HG03103 (cell line): ENCODE measurements around the gene P2RX6.

Source experiments
- ATAC-seq: cut with Tn5 transposase; IDR thresholded peaks from one replicate; pipeline ENCODE4 v1.9.1; 2021; ENCODE audit warnings: low read depth; ENCODE audit not compliant: unreplicated experiment

Gene P2RX6

GRCh38 chr22:20979243-20979809, 35.6 kb upstream of the P2RX6 start:
- no peak for ATAC-seq

- no peak for ATAC-seq
Measured at GRCh38 chr22:20979940-20980453, 35.0 kb upstream of the P2RX6 start.

- ATAC-seq = no peak
Measured at GRCh38 chr22:20980523-20980922, 34.4 kb upstream of the P2RX6 start.

GRCh38 chr22:20980938-20981722, 33.8 kb upstream of the P2RX6 start:
- no peak for ATAC-seq

GRCh38 chr22:20981787-20982562, 33.0 kb upstream of the P2RX6 start, which contains the start of gene LZTR1:
Gene LZTR1 (plus strand): TSS chr22:20982297. CDS start chr22:20982372, 75 bp downstream.
- peak; percentile 73 for ATAC-seq

GRCh38 chr22:20982563-20982882, 32.4 kb upstream of the P2RX6 start:
- no peak for ATAC-seq

GRCh38 chr22:20983081-20983771, 31.7 kb upstream of the P2RX6 start:
- ATAC-seq = no peak

- no peak for ATAC-seq
Measured at GRCh38 chr22:20985720-20986119, 29.2 kb upstream of the P2RX6 start.

GRCh38 chr22:20986365-20986764, 28.6 kb upstream of the P2RX6 start:
- no peak for ATAC-seq

- ATAC-seq = no peak
Measured at GRCh38 chr22:20987375-20987774, 27.6 kb upstream of the P2RX6 start.

GRCh38 chr22:20988573-20989322, 26.2 kb upstream of the P2RX6 start:
- no peak for ATAC-seq

GRCh38 chr22:20989323-20990138, 25.4 kb upstream of the P2RX6 start:
- no peak for ATAC-seq

- ATAC-seq = no peak
Measured at GRCh38 chr22:20990184-20991180, 24.5 kb upstream of the P2RX6 start.

- ATAC-seq = no peak
Measured at GRCh38 chr22:20991252-20992055, 23.5 kb upstream of the P2RX6 start.

GRCh38 chr22:20992056-20992442, 22.9 kb upstream of the P2RX6 start:
- ATAC-seq = no peak

- ATAC-seq = no peak
Measured at GRCh38 chr22:20992456-20993303, 22.3 kb upstream of the P2RX6 start.
